ENCODE results near the gene APBA2. TPM values are rescaled to one million over a fixed set of nuclear protein-coding genes. Genes with fewer than 3 reads are reported as not detected.

The APBA2 gene
- total RNA-seq, 4 donors from 2014 or later: 3.3 to 5.4 (median 4.5) TPM

DNA sequence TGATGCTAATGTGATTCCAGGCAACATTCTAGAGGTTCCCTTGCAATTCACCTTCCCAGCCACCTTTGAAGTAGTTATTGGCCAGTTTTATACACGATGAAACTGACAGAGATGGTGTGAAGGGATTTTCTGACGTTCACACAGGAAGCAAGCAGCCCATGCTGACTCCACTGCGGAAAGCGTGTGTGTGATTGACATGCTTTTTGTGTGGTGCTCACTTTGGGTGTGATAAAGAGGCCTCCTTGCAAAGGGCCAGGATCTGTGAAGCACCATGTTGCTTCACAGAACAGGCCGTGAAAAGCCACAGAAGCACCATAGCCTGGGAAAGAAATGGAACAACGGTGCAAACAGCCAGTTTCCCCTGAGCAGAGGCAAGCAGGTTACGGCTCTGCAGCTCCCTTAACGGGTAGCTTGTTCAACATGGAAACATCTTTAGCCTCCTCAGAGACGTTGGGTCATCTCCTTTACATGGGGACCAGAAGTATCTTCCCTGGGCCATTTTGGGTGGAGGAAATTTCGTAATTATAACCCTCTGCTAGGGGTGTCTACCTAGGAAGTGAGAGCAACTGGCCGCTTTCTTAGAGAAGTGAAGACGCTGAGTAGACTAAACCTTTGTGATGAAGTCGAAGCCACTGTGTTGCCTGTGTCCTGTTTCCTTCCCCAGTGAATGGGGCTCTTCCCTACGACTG is 108.5 kb downstream of the APBA2 start:
- WGBS, 2 donors: 76 to 77% methylated on average over 14 of the region's 14 CpGs
- Histone ChIP-seq H3K36me3 (no peaks in the 10 kb centered on the region), H3K4me1 (peaks cover 0 to 12% (median 0%) of the 10 kb centered on the region in 4 donors), H3K4me3 (no peak overlapping the region), H3K9me3 (no peaks in the 10 kb centered on the region), H3K27me3 (no peaks in the 10 kb centered on the region), H3K27ac (no peak overlapping the region)
- no peak for TF ChIP-seq CTCF (IDR thresholded peaks at IDR 0.05)
- no peak for DNase-seq (ENCODE audit: low spot score in 2 of 2)

- no peak for TF ChIP-seq POLR2A (IDR thresholded peaks at IDR 0.05)
- no peak for TF ChIP-seq CTCF (IDR thresholded peaks at IDR 0.05)
- no peak for TF ChIP-seq EP300 (IDR thresholded peaks at IDR 0.05)
- no peaks in the 10 kb centered on the region for H3K9me3 ChIP-seq
- no peaks in the 10 kb centered on the region for H3K27me3 ChIP-seq
- no peak overlapping the region for H3K4me3 ChIP-seq
- H3K27ac ChIP-seq: no peak overlapping the region
- peaks cover 0 to 12% (median 0%) of the 10 kb centered on the region in 4 donors for H3K4me1 ChIP-seq
- 53 to 57% methylated on average over 11 to 13 of the region's 13 CpGs for WGBS, 2 donors
- no peak for DNase-seq (ENCODE audit: low spot score in 2 of 2)
- no peaks in the 10 kb centered on the region for H3K36me3 ChIP-seq
These were observed 109.2 kb downstream of the APBA2 start for GRCh38 chr15:28994831-28995596.

GRCh38 chr15:28995705-28996104 is 109.9 kb downstream of the APBA2 start:
- H3K4me1 ChIP-seq: peaks cover 0 to 12% (median 0%) of the 10 kb centered on the region in 4 donors
- no peaks in the 10 kb centered on the region for H3K36me3 ChIP-seq
- no peak overlapping the region for H3K27ac ChIP-seq
- TF ChIP-seq CTCF (IDR thresholded peaks at IDR 0.05) (no peak), EP300 (IDR thresholded peaks at IDR 0.05) (no peak), POLR2A (IDR thresholded peaks at IDR 0.05) (no peak)
- H3K27me3 ChIP-seq: no peaks in the 10 kb centered on the region
- 85% methylated on average over 9 of the region's 9 CpGs for WGBS, 2 donors
- DNase-seq (ENCODE audit: low spot score in 2 of 2): no peak
- H3K9me3 ChIP-seq: no peaks in the 10 kb centered on the region
- H3K4me3 ChIP-seq: no peak overlapping the region

- no peak overlapping the region for H3K4me3 ChIP-seq
- no peaks in the 10 kb centered on the region for H3K9me3 ChIP-seq
- WGBS, 2 donors: 89 to 97% methylated on average over 5 of the region's 5 CpGs
- no peaks in the 10 kb centered on the region for H3K36me3 ChIP-seq
- H3K27me3 ChIP-seq: no peaks in the 10 kb centered on the region
- DNase-seq (ENCODE audit: low spot score in 2 of 2): no peak
- TF ChIP-seq POLR2A (IDR thresholded peaks at IDR 0.05) (no peak), CTCF (IDR thresholded peaks at IDR 0.05) (no peak), EP300 (IDR thresholded peaks at IDR 0.05) (no peak)
- peaks cover 0 to 12% (median 0%) of the 10 kb centered on the region in 4 donors for H3K4me1 ChIP-seq
- no peak overlapping the region for H3K27ac ChIP-seq
These were observed 110.5 kb downstream of the APBA2 start for GRCh38 chr15:28996289-28996688.

DNA sequence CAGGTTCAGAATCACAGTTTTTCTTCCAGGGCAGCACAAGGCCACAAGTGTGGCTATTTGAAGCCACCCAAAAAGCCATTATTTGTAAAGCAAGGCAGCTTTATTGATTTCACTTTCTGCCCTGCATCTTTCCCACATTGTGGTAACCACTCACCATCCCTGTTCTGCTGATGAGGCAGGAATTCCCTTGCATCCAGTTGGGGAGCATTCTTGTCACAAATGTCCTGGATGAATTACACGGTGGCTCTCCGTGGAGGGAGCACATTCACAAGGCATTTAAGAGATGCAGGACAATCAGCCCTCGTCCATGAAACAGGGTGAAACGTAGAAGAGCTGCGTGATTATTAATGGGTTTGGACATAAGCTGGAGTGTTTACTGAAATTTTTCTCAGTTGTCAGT is 111.2 kb downstream of the APBA2 start:
- H3K36me3 ChIP-seq: no peaks in the 10 kb centered on the region
- H3K4me3 ChIP-seq: no peak overlapping the region
- H3K27ac ChIP-seq: no peak overlapping the region
- peaks cover 0 to 12% (median 0%) of the 10 kb centered on the region in 4 donors for H3K4me1 ChIP-seq
- no peaks in the 10 kb centered on the region for H3K27me3 ChIP-seq
- no peak for TF ChIP-seq EP300 (IDR thresholded peaks at IDR 0.05)
- no peak for TF ChIP-seq POLR2A (IDR thresholded peaks at IDR 0.05)
- no peak for TF ChIP-seq CTCF (IDR thresholded peaks at IDR 0.05)
- H3K9me3 ChIP-seq: no peaks in the 10 kb centered on the region
- no peak for DNase-seq (ENCODE audit: low spot score in 2 of 2)
- 76 to 86% methylated on average over 5 of the region's 5 CpGs for WGBS, 2 donors

Measured in tibial nerve (tissue), 4 donors.